ENCODE measurements around the gene NOVA1. TPM values are rescaled to one million over a fixed set of nuclear protein-coding genes. Genes with fewer than 3 reads are reported as not detected.

Gene NOVA1
- total RNA-seq, 1 experiment from 2014 or later = 11.6 TPM

DNA sequence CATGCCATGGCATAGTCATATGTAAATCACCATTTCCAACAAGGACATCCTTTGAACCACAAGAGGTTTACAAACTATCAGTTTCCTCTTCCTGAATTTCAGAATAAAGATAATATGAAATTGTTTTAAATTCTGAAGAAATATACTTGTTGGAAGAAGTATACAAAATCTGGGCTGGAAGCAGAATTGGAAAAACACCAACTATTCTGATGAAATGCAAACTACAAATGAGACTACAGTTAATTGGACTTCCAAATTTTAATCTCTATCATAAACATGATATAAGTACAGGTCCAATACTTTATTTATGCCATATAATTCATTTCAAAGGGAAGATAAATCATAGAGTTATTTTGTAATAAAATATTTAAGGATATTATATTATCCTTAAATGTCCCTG lies 80.1 kb downstream of the NOVA1 start (continued):
- no peak for TF ChIP-seq CDX4 (CRISPR knock-in tag; IDR thresholded peaks at IDR 0.05; ENCODE audit: borderline replicate concordance)
- no peak for TF ChIP-seq IRF1 (CRISPR knock-in tag; IDR thresholded peaks at IDR 0.05)
- TF ChIP-seq CREM (CRISPR knock-in tag; IDR thresholded peaks at IDR 0.05) = no peak
- no peak for TF ChIP-seq ZNF317 (CRISPR knock-in tag; IDR thresholded peaks at IDR 0.05; ENCODE audit: borderline replicate concordance, low read depth)
- TF ChIP-seq ELF4 (CRISPR knock-in tag; IDR thresholded peaks at IDR 0.05; ENCODE audit: low read depth) = no peak

DNA sequence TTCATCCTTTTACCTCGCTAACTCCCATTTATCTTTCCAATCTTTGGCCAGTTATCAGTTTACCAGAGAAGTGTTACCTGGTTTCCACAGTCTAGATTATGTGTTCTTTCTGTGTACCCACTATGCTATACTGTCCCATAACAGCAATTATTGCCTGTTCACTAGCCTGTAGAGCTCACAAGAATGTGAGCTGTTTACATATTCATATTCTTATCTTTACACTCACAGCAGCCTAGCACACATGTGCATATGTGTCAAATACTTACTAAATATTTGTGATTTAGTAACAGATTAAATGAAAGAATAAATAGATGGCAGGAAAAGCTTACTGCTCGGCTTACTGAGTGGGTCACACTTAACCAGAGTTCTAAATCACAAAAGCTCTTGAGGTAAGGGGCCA lies 97.8 kb downstream of the NOVA1 start:
- ATAC-seq (no peak), DNase-seq (ENCODE audit: low spot score) (no peak)
- H3K9me3 Mint-ChIP-seq = peaks cover 9% of the 10 kb centered on the region; the same call in 1 of the 2 replicates
- POLR2A ChIA-PET = no interaction called here
- TF ChIP-seq, protein P1, sequence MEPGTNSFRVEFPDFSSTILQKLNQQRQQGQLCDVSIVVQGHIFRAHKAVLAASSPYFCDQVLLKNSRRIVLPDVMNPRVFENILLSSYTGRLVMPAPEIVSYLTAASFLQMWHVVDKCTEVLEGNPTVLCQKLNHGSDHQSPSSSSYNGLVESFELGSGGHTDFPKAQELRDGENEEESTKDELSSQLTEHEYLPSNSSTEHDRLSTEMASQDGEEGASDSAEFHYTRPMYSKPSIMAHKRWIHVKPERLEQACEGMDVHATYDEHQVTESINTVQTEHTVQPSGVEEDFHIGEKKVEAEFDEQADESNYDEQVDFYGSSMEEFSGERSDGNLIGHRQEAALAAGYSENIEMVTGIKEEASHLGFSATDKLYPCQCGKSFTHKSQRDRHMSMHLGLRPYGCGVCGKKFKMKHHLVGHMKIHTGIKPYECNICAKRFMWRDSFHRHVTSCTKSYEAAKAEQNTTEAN (CRISPR knock-in tag; IDR thresholded peaks at IDR 0.05) = no peak
- TF ChIP-seq NR2C2 (CRISPR knock-in tag; IDR thresholded peaks at IDR 0.05) (no peak), ZNF263 (CRISPR knock-in tag; IDR thresholded peaks at IDR 0.05; ENCODE audit: low read depth) (no peak)
- CTCF ChIA-PET = no interaction called here
- no peak overlapping the region for H3K4me3 Mint-ChIP-seq
- peaks cover 10% of the 10 kb centered on the region; the same call in 1 of the 2 replicates for H3K36me3 Mint-ChIP-seq
- H3K27ac Mint-ChIP-seq = no peak overlapping the region
- no peaks in the 10 kb centered on the region for H3K27me3 Mint-ChIP-seq (ENCODE audit: low read depth)
- peaks cover 15% of the 10 kb centered on the region for H3K4me1 Mint-ChIP-seq

- Mint-ChIP-seq H3K27ac (no peak overlapping the region), H3K27me3 (ENCODE audit: low read depth) (no peaks in the 10 kb centered on the region), H3K4me3 (no peak overlapping the region), H3K4me1 (peaks cover 11% of the 10 kb centered on the region), H3K36me3 (peaks cover 10% of the 10 kb centered on the region; the same call in 1 of the 2 replicates), H3K9me3 (peaks cover 9% of the 10 kb centered on the region; the same call in 1 of the 2 replicates)
- POLR2A ChIA-PET = no interaction called here
- ATAC-seq = no peak
- DNase-seq (ENCODE audit: low spot score) = no peak
- TF ChIP-seq USF2 (CRISPR knock-in tag; IDR thresholded peaks at IDR 0.05) = no peak
- TF ChIP-seq PRDM15 (CRISPR knock-in tag; IDR thresholded peaks at IDR 0.05) = no peak
- no peak for TF ChIP-seq ESRRA (CRISPR knock-in tag; IDR thresholded peaks at IDR 0.05; ENCODE audit: borderline replicate concordance)
- no peak for TF ChIP-seq ZNF232 (CRISPR knock-in tag; IDR thresholded peaks at IDR 0.05)
- TF ChIP-seq, protein P2, sequence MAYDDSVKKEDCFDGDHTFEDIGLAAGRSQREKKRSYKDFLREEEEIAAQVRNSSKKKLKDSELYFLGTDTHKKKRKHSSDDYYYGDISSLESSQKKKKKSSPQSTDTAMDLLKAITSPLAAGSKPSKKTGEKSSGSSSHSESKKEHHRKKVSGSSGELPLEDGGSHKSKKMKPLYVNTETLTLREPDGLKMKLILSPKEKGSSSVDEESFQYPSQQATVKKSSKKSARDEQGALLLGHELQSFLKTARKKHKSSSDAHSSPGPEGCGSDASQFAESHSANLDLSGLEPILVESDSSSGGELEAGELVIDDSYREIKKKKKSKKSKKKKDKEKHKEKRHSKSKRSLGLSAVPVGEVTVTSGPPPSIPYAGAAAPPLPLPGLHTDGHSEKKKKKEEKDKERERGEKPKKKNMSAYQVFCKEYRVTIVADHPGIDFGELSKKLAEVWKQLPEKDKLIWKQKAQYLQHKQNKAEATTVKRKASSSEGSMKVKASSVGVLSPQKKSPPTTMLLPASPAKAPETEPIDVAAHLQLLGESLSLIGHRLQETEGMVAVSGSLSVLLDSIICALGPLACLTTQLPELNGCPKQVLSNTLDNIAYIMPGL (CRISPR knock-in tag; IDR thresholded peaks at IDR 0.05) = no peak
- no peak for TF ChIP-seq NFATC4 (CRISPR knock-in tag; IDR thresholded peaks at IDR 0.05)
- CTCF ChIA-PET = no interaction called here
Observed at GRCh38 chr14:26499546-26499945, 98.3 kb downstream of the NOVA1 start.

All from WTC11 (cell line).